Epidermal melanocyte (primary cell): ENCODE results near the gene LRRFIP2.
"Not testable (repeated sequence)": the region's sequence is repeated elsewhere in the genome, so short reads cannot be mapped to it uniquely, and the experiment has no call there.

Experiments
- DNase-seq: peaks from one replicate; pipeline ENCODE4 v3.0.0; 2011; ENCODE audit warnings: low spot score; ENCODE audit not compliant: insufficient read length

LRRFIP2 gene

DNA sequence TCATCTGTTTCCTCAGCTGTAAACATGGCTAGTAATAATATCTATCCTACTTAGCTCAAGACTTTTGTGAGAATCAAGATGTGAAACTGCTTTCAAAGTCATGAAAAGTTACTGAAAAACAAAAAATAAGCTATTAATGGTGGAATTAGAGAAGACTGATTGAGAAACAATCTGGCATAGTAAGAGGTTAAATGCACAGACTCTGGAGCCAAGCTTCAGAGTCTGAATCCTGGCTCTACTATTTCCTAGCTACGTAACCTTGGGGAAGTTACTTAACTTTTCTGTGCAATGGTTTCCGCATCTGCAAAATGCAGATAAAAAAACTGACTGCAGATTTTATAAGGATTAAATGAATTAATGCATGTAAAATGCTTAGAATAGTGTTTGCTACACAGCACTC is 28.8 kb downstream of the LRRFIP2 start:
- no peak for DNase-seq

DNA sequence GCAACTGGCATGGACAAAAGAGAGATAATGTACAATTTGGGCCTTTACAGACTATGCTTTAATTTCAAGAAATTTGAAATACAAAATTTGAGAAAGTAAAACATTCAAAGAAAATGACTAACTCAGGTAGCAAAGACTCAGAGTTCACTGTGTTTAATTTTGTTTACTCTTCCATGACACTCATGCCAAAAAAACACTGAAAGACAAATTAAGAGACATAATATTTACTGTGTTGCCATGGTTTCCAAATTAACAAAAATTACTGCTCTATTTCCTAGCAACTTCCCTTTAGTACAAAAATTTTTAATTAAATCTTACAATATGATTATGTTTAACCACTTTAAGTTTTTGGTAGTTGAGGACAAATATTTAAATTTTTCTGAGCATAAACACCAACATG is 29.6 kb downstream of the LRRFIP2 start:
- DNase-seq = no peak

DNA sequence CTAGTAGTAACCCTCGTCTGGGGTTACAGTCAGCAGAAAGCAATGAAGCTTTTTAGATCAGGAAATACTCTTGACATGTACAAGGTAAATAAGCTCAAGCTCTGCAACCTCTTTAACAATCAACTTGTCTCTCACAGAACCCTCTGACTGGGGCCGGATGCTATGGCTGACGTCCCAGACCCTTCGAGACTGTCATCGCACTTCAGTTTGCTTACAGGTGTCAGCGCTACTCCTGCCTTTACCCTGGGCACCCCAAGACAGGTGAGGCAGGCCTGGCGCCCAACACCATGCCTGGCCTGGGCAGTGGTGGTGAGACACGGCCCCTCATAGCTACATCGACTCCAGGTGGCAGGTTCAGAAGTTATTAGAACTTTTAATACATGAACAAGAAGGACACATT is 30.6 kb downstream of the LRRFIP2 start:
- no peak for DNase-seq

DNA sequence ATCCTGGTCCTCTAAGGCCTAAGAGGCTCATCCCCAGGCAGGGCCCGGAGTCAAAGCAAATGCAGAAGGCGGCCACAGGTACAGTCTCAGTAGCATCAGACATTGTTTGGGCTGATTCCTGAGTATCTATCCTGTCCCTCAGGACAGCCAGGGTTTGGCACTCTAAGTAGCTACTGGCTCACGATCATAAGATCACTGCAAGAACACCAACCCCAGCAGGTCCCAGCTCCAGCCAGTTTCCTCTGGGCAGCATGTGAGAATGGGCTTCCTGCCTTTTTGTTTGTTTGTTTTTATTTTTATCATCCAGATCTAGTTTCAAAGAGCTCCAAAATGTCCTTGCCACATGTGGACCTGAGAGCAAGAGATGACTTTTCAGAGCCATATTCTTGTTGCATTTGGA is 32.7 kb downstream of the LRRFIP2 start:
- no peak for DNase-seq

DNA sequence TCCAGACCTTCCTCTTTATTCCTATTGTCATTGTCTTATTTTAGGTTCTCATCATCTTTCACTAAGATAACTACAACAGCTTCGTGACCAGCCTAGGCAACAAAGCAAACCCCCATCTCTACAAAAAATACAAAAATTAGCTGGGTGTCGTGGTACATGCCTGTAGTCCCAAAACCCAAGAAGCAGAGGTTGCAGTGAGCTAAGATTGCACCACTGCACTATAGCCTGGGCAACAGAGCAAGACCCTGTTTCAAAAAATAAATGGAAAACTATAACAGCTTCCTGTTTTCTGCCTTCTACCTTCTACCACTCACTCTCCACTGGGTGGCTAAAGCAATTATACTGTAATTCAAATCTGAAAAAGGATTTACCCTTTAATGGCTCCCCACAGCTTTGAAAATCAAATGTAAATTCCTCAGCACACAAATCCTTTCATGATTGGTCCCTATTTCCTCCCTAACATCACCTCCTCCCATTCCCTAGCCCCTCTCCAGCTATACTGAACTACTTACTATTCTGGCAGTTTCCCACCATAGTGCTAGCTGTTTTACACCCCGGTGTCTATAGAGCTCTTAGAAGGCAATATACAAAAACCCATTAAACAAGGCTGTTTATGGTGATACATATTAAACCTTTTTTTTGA is 33.4 kb downstream of the LRRFIP2 start:
- DNase-seq = no peak

DNA sequence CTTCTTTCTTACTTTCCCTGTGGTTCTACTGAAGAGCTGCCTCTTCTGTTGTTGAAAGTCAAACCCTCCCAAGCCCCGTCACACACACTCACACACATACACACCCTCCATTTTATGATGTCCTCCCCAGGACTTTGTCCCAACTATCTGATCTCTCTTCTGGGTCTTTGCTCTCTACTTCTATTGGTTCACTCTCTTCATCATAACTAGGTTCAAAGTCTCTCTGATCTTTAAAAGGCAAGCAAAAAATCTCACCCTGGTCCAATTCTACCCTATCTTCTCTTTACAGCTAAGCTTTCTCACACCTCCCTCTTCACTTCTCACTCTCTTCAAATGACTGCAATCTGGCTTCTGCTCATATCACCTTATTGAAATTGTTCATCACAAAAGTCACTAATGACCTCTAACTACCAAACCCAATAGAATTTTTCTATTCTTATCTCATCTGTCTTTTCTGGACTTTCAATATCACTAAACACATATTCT is 34.8 kb downstream of the LRRFIP2 start:
- DNase-seq = no peak

DNA sequence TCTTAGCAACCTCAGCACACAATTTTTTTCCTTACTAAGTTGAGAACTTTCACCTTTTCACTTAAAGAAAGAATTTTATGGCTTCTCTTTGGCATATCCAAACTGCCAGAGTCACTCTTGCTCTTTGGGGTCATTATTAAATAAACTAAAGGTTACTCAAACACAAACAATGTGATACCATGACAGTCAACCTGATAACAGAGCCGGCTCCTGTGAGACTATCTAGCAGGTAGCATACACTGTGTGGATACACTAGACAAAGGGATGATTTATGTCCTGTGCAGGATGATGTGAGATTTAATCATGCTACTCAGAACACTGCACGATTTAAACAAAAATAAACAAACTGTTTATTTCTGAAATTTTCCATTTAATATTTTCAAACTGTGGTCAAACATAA is 35.6 kb downstream of the LRRFIP2 start:
- DNase-seq = no peak

DNA sequence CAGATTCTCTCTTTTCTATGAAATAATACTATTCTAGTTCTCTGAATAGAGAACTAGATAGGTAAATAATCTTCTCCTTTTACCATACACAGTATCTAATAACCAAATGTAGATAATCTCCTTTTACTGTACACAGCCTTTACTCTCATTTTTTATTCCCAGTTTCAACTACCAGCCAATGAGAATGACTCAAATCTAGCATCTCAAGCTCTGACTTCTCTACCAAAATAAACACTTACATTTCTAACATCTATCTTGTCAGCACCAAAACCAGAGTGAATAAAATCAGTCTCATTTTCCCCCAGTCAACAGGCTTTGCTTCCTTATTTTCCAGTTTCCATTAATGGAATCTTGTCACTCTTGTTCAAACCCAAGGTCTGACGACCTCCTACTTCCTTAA is 36.9 kb downstream of the LRRFIP2 start:
- no peak for DNase-seq

DNA sequence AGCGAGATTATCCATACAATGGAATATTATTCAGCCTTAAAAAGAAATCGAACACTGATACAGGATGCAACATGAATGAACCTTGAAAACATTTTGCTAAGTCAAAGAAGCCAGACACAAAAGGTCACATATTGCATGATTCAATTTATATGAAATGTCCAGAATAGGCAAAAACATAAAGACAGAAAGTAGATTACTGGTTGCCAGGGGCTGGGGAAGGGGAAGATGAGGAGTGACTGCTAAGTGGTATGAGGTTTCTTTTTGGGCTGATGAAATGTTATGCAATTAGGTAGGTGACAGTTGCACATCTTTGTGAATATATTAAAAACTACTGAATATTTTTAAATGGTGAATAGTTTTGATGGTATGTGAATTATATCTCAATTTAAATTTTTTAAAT is 38.3 kb downstream of the LRRFIP2 start:
- no peak for DNase-seq

DNA sequence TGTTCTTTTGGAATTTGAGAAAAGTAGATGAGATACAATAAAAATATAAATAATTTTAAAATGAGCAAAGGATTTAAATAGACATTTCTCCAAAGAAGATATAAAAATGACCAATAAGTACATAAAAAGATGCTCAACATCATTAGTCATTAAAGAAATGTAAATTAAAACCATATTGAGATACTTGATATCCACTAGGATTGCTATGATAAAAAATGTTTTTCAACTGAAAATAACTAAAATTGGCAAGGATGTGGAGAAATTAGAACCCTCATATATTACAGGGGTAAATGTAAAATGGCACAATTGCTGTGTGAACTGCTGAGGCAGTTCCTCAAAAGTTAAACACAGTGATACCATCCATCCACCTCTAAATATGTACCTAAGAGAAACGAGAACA is 38.8 kb downstream of the LRRFIP2 start:
- DNase-seq = no peak

DNA sequence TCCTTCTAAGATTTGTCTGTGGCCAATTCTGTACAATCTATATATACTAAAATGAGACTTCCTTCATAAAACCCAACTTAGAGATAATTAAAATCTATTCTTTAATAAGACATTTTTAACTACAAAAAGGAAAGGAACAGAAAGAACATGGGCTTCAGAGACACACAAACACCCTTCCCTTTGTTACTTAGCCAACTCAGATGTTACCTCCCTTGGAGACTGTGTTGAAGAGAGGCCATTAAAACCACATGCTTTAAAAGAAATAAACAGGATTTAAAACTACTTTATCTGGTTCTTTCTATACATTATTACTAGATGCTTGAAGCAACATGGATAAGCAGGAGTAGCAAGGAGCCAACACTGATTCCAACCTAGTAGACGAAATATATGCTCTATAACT is 42.0 kb downstream of the LRRFIP2 start:
- DNase-seq = no peak

DNA sequence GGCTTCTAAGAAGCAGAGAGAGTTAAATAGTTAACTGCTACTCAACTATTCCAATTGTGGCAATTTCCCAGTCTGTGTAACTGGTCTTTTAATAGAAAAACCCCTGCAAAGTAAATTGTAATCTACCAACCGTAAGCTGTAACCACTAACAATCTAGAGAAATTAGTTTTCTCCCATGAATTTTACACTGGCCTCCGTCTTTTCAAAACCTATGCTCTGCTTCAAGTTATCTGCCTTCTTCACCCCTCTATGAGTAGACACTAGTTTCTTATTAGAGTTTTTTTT is 42.6 kb downstream of the LRRFIP2 start:
- DNase-seq = no peak

DNA sequence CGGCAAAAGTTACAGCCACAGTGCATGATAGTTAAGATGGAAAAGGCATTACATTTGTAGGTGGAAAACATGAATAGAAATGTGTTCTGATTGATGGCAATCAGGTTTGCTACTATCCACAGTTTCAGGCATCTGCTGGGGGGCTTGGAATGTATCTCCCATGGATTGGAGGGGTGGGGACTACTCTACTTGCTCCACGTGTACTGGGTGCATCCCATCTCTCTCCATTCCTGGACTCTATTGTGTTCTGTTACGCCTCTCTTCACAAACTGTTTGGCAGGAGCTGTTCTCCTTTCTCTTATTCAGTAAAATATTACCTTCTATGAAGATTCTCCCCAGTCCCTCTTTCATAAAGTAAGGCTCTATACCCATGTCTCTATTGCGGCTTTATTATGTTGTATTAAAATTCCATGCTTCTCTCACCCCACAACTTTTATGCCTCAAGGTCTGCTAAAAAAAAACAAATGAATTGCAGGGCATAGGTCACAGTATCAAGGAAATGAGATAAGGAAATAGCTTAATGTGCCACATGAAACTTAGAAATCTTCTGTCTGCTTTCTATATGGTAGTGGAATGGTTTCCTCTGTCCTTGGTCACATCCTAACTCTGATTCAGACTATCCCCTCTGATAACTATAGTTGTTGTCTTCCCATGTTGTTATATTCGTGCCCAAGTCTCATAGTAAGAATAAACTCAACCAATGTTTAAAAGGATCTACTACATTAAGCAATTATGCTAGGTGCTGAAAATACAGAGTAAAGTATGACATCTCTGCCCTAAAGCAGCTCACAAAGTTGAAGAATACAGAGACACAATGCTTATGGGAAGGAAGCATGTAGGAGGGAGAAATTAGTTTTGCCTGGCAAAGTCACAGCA is 43.2 kb downstream of the LRRFIP2 start:
- no peak for DNase-seq

DNA sequence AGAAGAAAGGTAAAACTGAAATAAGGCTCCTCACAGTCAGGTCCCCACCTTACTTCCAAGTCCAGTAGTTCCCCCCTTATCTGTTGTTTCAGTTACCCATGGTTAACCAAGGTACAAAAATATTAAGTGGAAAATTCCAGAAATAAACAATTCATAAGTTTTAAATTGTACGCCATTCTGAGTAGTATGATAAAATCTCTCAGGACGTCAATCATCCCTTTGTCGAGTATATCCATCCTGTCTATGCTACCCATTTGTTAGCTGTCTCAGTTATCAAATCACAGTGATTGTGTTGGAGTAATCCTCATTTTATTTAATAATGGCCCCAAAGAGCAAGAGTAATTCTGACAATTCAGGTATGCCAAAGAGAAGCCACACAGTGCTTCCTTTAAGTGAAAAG is 43.9 kb downstream of the LRRFIP2 start:
- no peak for DNase-seq

DNA sequence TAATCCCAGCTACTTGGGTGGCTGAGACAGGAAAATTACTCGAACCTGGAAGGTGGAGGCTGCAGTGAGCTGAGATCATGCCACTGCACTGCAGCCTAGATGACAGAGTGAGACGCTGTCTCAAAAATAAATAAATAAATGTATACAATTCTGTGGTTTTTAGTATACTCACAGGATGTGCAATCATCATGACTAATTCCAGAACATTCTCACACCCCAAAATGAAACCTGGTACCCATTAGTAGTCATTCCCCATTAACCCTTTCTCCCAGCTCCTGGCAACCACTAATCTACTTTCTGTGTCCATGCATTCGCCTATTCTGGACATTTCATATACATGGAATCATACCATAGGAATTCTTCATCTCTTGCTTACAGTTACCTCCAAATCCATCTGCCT is 44.5 kb downstream of the LRRFIP2 start:
- no peak for DNase-seq

DNA sequence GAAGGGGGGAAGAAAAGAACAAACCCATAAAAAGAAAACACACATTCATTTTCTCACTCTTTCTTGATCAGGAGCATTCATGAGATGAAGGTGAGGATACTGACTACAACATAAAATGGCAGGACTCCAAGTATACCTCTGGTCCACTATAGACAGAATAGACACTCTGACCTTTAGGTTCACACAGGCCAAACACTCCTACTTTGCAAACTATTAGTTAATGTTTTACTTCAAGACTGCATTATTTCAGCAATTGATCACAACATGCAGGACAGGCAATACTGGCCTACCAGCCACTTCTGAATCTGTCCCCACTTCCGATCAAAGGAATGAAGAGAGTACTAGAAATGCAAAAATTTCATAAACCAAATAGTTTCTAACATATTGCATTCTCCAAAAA is 47.0 kb downstream of the LRRFIP2 start:
- no peak for DNase-seq

DNA sequence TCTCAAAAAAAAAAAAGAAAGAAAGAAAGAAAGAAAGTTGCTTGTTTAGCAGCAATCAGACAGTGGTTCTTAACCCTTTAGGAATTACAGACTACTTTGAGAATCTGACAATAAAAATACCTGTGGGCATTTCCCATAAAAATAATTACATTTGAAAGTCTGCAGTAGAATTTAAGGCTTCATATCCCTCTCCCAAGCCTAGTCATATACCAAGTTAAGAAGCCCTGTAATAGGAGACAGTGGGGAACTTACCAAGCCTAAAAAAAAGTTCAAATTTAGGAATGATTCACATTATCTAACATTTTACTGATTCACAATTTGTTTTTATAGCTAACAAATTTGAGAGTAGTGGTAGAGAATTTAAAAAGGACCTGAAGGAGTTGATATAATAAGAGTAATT is 47.5 kb downstream of the LRRFIP2 start:
- no peak for DNase-seq

DNA sequence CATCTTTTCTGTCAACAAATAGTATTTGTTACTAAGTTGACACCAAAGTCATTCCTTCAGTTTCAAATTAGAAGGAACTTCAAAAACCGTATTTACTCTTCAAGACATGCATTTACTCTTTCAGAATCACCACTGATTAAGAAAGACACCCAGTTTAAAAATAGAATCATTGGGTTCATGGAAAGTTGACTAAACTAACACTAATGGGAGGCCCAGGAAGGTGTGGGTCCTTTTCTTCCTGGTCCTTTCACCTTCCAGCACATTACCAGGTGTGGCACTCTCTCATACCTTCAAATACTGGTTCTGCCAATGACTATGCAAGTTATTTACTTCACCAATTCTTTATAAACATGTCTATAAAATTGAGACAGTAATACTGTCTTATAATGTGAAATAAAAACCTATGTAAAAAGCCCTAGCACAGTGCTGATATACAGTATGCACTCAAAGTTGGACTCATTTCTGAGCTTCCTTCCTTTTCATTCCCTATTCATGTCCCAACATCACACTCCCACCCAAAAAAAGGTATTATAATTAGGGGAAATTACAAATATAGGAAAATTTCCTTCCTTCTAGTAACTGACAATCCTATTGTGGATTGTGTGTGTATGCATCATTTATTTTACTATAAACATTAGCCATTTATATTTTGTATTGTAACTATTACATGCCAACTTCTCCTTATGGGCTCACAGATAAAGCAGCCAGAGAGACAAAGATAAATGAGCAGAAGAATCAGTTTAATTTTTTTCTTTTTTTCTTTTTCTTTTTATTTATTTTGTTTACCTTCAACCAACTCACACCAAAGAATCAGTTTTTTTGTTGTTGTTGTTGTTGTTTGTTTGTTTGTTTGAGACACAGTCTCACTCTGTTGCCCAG is 48.9 kb downstream of the LRRFIP2 start:
- no peak for DNase-seq

DNA sequence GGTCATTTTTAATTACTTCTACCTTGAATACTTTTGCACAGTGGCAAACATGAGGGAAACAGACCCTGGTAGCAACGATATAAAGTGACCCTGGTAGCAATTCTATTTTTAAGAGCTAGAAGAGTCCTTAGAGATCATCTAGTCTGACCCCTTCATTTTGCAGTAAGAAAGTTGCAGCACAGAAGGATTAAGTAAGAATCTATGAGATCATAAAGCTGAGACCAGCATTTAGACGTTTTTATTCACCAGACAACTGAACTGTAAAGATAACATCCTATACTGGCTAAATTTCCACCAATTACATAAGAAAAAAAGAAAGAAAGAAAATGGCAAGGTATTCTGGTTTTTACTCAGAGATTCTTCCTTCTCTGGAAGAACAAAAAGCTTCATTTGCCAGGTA is 49.9 kb downstream of the LRRFIP2 start:
- DNase-seq = no peak

DNA sequence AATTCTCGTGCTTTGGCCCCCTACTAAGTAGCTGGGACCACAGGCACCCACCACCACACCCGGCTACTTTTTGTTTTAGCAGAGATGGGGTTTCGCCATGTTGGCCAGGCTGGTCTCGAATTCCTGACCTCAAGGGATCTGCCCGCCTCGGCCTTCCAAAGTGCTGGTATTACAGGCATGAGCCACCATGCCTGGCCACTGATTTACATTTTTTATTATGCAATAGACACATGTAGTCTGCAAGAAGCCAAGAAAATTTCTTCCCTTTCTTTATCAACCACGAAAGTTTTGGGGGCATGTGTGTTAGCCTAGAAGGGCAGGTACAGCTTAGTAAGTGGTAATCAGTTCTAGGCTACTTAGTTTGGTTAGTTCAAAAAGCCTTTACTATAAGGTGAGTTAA is 51.1 kb downstream of the LRRFIP2 start:
- DNase-seq = no peak

DNA sequence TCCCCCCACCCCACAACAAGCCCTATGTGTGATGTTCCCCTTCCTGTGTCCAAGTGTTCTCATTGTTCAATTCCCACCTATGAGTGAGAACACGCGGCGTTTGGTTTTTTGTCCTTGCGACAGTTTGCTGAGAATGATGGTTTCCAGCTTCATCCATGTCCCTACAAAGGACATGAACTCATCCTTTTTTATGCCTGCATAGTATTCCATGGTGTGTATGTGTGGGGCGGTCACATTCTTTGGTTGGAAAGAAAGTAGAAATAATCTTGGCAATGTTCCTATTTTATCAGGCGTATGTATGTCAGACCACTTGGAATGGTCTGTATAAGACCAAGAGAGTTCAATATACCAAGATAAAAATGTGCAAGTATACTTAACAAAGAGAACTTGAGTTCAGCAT is 52.3 kb downstream of the LRRFIP2 start:
- DNase-seq = not testable (repeated sequence)

DNA sequence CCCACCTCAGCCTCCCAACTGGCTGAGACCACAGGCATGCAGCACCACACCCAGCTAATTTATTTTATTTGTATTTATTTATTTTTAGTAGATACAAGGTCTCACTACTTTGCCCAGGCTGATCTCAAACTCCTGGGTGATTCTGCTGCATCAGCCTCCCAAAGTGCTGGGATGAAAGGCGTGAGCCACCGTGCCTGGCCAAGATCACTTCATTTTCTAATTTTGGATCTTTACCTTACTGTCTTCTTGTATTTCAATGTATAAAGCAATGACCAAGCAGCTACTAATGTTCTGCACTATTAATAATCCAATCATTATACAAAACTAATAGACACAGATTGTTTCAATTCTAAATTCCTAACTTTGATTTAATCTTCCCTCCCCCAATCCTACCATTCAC is 56.2 kb downstream of the LRRFIP2 start:
- no peak for DNase-seq
